Osteoblast (primary cell): Measurements from ENCODE around the gene LCE6A. TPM values are rescaled to one million over a fixed set of nuclear protein-coding genes. Genes with fewer than 3 reads are reported as not detected.

ENCODE experiments used
- DNase-seq: peaks from one replicate; pipeline ENCODE4 v3.0.0; 2011; ENCODE audit warnings: low spot score, mixed read lengths; ENCODE audit not compliant: insufficient read length; ENCODE audit errors: missing footprints
- H2AFZ ChIP-seq: 2 replicates; pipeline ENCODE4 v1.6.0; 2011; ENCODE audit warnings: mild to moderate bottlenecking, low read length
- H3K27ac ChIP-seq: 2 replicates; pipeline ENCODE4 v1.5.1; 2011; ENCODE audit warnings: mild to moderate bottlenecking, low read depth, low read length, moderate library complexity
- H3K27me3 ChIP-seq: 2 replicates; pipeline ENCODE4 v1.6.0; 2012; ENCODE audit warnings: mild to moderate bottlenecking, control low read depth, inconsistent platforms, low read length, moderate library complexity; ENCODE audit not compliant: insufficient read depth
- H3K36me3 ChIP-seq: 2 replicates; pipeline ENCODE4 v1.5.1; 2011; ENCODE audit warnings: mild to moderate bottlenecking, low read length, control low read depth, moderate library complexity; ENCODE audit not compliant: insufficient read depth
- H3K4me1 ChIP-seq: 2 replicates; pipeline ENCODE4 v1.5.1; 2011; ENCODE audit warnings: mild to moderate bottlenecking, low read length, control low read depth, moderate library complexity; ENCODE audit not compliant: insufficient read depth
- H3K4me2 ChIP-seq: 2 replicates; pipeline ENCODE4 v1.6.0; 2011; ENCODE audit warnings: mild to moderate bottlenecking, low read length; ENCODE audit not compliant: insufficient read depth
- H3K4me3 ChIP-seq: fragments of 200-600 bp; sonication (generic); 3 replicates; pipeline ENCODE4 v1.5.1; 2012; ENCODE audit warnings: mild to moderate bottlenecking, low read length, inconsistent platforms; ENCODE audit not compliant: insufficient read depth
- H3K79me2 ChIP-seq: 2 replicates; pipeline ENCODE4 v1.6.0; 2012; ENCODE audit warnings: mild to moderate bottlenecking, low read length, control low read depth, inconsistent platforms; ENCODE audit not compliant: insufficient read depth
- H3K9me3 ChIP-seq: 2 replicates; pipeline ENCODE4 v1.5.1; 2011; ENCODE audit warnings: low read depth, low read length, control low read depth
- H4K20me1 ChIP-seq: 2 replicates; pipeline ENCODE4 v1.6.0; 2012; ENCODE audit warnings: mild to moderate bottlenecking, low read length, control low read depth; ENCODE audit not compliant: insufficient read depth
- CTCF ChIP-seq: IDR thresholded peaks from 2 replicates; pipeline ENCODE4 v1.5.1; 2011; ENCODE audit warnings: mild to moderate bottlenecking, low read depth, low read length, moderate library complexity; ENCODE audit errors: extremely low read depth
- total RNA-seq: library from RNA; depleted of rRNA; stranded (reverse); fragments of >200 nt; gene quantifications from 2 replicates; pipeline ENCODE4 v1.2.3, GENCODE V29; 2012

The LCE6A gene
- total RNA-seq: not detected in 2 replicates

- no peaks in the 10 kb centered on the region for H3K36me3 ChIP-seq
- H3K4me3 ChIP-seq: no peak within 1 kb of the TSS
- no peak for DNase-seq
- H4K20me1 ChIP-seq: no peaks in the 10 kb centered on the region
- H3K27me3 ChIP-seq: no peaks in the 10 kb centered on the region
- no peaks in the 10 kb centered on the region for H3K79me2 ChIP-seq
- no peak within 1 kb of the TSS for H3K27ac ChIP-seq
- H3K4me2 ChIP-seq: no peak within 1 kb of the TSS
- H3K4me1 ChIP-seq: no peaks in the 10 kb centered on the region
- H2AFZ ChIP-seq: no peak within 1 kb of the TSS
- H3K9me3 ChIP-seq: no peaks in the 10 kb centered on the region
- TF ChIP-seq CTCF: no peak
Observed at GRCh38 chr1:152842556-152842955, at the start of gene LCE6A. TSS of gene LCE6A (plus strand) at chr1:152842856. CDS start at chr1:152843521, 665 bp downstream.

- no peaks in the 10 kb centered on the region for H3K36me3 ChIP-seq
- TF ChIP-seq CTCF: no peak
- H2AFZ ChIP-seq: no peak overlapping the region
- H3K4me1 ChIP-seq: no peaks in the 10 kb centered on the region
- H3K4me3 ChIP-seq: no peak overlapping the region
- no peaks in the 10 kb centered on the region for H4K20me1 ChIP-seq
- DNase-seq: no peak
- no peaks in the 10 kb centered on the region for H3K9me3 ChIP-seq
- no peak overlapping the region for H3K4me2 ChIP-seq
- no peaks in the 10 kb centered on the region for H3K79me2 ChIP-seq
- no peaks in the 10 kb centered on the region for H3K27me3 ChIP-seq
- H3K27ac ChIP-seq: no peak overlapping the region
Observed at GRCh38 chr1:152795686-152796085, 47.0 kb upstream of the LCE6A start.

GRCh38 chr1:152796421-152796820, 46.2 kb upstream of the LCE6A start, which contains the start of gene LCE1D:
TSS of gene LCE1D (plus strand) at chr1:152796721. CDS start at chr1:152797795, 1,074 bp downstream.
- Histone ChIP-seq H3K27ac (no peak within 1 kb of the TSS), H3K4me2 (no peak within 1 kb of the TSS), H3K27me3 (no peaks in the 10 kb centered on the region), H3K36me3 (no peaks in the 10 kb centered on the region), H3K4me3 (no peak within 1 kb of the TSS), H4K20me1 (no peaks in the 10 kb centered on the region), H3K9me3 (no peaks in the 10 kb centered on the region), H3K4me1 (no peaks in the 10 kb centered on the region), H2AFZ (no peak within 1 kb of the TSS), H3K79me2 (no peaks in the 10 kb centered on the region)
- no peak for DNase-seq
- TF ChIP-seq CTCF: no peak

GRCh38 chr1:152801333-152801732, 41.3 kb upstream of the LCE6A start:
- H3K27me3 ChIP-seq: no peaks in the 10 kb centered on the region
- no peak overlapping the region for H3K4me2 ChIP-seq
- H3K79me2 ChIP-seq: no peaks in the 10 kb centered on the region
- no peak overlapping the region for H3K4me3 ChIP-seq
- H3K9me3 ChIP-seq: no peaks in the 10 kb centered on the region
- no peak for DNase-seq
- no peaks in the 10 kb centered on the region for H3K4me1 ChIP-seq
- H4K20me1 ChIP-seq: no peaks in the 10 kb centered on the region
- no peak overlapping the region for H2AFZ ChIP-seq
- no peak overlapping the region for H3K27ac ChIP-seq
- no peaks in the 10 kb centered on the region for H3K36me3 ChIP-seq
- TF ChIP-seq CTCF: no peak
